ENCODE data around the gene KCTD14. TPM values are rescaled to one million over a fixed set of nuclear protein-coding genes. Genes with fewer than 3 reads are reported as not detected.
"Not testable (repeated sequence)": the region's sequence is repeated elsewhere in the genome, so short reads cannot be mapped to it uniquely, and the experiment has no call there.

KCTD14 gene
- total RNA-seq, 1 experiment from 2014 or later, result 0.09 TPM

DNA sequence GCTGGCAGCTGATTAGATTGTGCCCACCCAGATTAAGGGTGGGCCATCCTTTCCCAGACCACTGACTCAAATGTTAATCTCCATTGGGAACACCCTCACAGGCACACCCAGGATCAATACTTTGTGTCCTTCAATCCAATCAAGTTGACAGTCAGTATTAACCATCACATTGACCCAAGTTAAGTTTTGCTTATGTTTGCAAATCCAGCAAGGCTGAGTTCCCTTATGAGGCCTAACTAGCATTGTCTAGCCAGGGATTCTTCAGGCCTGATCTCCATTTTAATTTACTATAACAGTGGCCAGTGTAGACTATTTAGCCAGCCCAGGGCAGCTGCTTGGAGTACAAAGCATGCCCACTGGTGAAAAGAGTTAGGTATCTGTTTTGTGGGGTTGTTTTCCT, 2.3 kb upstream of the KCTD14 start:
- DNase-seq (ENCODE audit: low spot score), result no peak

DNA sequence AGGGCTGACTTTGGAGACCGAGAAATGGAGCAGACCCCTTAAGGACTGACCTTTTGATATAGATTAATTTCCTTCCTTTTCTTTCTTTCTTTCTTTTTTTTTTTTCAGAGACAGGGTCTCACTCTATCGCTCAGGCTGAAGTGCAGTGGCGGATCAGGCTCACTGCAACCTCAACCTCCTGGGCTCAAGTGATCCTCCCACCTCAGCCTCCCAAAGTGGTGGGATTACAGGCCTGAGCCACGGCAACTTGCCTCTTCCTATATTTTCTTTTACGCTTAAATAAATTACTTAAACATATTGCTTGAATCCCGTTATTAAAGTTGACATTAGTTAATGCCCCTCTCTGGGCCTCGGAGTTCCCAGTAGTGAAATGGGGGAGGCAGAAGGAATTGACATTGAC, 350 bp upstream of the KCTD14 start:
- DNase-seq (ENCODE audit: low spot score), result no peak

DNA sequence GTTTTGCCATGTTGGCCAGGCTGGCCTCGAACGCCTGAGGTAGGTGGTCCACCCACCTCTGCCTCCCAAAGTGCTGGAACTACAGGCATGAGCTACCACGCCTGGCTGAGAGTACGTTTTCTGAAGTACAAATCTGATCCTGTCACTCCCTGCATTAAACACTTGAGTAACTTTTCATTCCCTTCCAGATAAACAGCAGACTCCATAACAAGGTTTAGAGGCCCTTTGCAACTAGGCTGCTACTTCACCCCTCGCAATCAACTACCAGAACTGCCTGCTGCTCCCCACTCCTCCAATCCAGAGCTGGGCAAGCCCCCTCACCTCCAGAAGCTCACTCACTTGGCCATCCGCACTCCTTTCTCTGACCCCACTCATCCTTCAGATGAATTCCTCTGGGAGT, 1.5 kb downstream of the KCTD14 start:
- DNase-seq (ENCODE audit: low spot score), result no peak

DNA sequence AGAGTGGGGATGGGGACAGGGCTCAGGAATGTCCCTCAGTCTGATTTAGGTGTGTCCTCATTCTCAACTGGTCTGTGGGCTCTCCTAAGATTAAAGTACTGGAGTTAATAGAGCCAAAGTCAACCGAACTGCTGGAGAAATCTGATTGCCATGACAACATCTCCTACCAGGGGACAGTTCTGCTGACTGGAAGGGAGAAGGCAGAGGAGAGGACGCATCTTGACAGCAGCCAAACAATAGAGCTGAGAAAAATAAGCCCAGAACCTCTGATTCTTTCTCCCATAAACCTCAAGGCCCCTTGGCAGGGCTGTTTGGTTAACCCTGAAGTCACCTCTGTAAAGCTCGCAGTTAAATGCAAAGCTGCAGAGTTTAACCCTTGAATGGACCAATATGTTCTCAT, 2.8 kb downstream of the KCTD14 start:
- peak; percentile 36 for DNase-seq (ENCODE audit: low spot score)

DNA sequence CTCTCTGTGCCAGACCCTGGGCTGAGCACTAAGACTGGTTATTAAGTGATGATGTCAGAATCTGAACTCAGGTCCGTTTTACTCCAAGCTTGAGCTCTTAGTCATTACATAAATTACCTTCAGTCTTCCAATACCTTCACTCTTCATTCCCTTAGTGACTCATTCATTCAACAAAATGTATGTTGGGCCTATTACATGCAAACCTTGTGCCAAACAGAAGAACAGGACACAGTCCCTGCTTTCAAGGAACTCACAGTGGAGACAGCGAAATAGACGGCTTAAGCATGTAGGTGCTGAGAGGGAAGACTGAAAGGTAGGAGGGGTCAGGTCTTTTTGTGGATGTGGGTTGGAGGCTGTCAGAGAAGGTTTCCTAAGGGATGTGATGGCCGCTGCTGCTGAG, 3.3 kb downstream of the KCTD14 start:
- DNase-seq (ENCODE audit: low spot score), result peak; percentile 53

DNA sequence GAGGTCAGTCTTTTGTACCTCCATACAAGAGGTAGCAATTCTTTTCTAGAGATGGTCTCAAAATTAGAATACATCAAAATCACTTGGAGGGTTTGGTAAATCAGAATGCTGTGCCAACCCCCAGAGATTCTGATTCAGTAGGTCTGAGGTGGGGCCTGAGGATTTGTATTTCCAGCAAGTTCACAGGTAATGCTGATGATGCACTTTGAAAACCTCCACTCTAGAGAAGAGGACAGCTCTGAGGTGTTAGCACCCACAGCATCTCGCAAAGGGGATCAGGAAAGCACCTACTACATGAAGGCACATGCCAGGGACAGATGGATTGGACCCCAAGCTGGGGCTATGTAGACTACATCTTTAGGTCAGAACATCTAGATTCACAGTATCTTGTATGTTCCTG, 7.2 kb downstream of the KCTD14 start:
- no peak for DNase-seq (ENCODE audit: low spot score)

DNA sequence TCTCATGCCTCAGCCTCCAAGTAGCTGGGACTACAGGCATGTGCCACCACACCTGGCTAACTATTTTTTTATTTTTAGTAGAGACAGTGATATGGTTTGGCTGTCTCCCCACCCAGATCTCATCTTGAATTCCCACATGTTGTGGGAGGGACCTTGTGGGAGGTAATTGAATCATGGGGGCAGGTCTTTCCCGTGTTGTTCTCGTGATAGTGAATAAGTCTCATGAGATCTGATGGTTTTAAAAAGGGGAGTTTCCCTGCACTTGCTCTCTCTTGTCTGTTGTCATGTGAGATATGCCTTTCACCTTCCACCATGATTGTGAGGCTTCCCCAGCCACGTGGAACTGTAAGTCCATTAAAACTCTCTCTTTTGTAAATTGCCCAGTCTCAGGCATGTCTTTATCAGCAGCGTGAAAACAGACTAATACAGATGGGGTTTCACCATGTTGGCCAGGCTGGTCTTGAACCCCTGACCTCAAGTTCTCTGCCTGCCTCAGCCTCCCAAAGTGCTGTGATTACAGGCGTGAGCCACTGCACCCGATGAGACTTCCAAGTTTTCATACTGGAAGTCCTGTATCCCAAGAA, 8.0 kb downstream of the KCTD14 start:
- not testable (repeated sequence) for DNase-seq (ENCODE audit: low spot score)

DNA sequence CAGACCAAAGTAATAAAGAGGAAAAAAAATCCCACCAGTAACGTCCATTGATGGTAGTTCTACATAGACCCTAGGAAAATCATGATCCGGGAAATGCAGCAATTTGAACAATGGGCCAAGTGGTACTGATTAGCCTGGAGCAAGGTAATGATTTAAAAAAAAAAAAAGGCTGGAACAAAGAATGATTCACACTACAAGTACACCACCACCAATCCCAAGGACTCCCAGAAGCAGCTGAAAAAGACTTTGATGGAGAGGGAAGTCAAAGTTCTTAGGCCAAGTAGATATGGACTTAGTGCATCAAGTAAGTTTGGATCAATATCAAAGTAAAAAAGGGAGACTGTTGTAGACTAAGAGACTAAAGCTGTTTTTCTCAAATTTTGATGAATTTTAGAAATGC, 11.8 kb downstream of the KCTD14 start:
- DNase-seq (ENCODE audit: low spot score), result no peak

DNA sequence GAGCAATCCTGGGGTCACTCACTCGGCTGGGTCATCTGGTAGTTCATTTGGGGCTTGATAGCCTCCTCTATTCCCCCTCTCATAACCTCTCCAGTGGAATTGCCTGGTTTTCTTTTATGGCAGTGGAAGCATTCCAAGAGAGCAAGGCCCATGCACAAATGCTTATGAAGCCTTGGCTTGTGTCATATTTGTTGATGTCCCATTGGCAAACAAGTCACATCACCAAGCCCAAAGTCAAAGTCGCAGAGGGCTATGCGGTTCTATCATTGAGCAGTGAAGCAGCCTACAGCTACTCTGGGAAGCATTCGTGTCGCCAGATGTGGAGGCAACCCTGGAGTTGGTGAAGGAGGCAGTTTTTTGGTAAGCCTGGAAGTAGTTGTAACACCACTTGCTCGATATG, 12.3 kb downstream of the KCTD14 start:
- no peak for DNase-seq (ENCODE audit: low spot score)

DNA sequence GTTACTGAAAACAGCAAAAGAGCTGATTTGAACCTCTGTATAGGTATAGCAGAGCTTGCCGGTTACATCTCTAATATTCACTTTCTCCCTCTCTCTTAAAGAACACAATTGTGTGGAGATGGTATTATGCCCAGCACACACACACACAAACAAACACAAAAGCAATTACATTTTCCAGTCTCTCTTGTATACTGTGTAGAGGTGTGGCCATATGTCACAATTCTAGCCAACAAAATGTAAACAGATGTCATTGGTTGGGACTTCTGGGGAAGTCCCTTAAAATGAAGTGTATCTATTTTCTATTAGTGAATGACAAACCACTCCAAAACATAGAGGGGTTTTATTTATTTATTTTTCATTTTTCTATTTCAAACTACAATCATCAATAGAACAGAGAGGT, 12.8 kb downstream of the KCTD14 start:
- no peak for DNase-seq (ENCODE audit: low spot score)

DNA sequence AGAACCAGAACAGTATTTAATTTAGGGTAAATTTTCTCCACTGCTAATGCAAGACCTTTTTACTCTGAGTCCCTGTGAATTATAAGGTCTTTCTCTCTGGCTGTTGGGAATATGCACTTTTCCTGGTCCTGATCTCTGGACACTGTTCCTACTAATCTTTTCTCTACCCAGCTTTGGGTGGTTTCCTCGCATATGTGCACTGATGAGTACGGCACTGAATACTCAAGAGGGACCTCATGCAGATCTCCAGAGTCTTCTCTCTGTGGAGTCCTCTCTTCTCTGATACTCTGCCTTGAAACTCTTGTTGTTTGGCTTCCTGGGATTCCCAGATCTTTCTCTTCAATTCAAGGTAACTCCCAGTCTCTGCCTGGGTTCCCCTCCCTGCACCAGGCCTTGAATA, 14.0 kb downstream of the KCTD14 start:
- DNase-seq (ENCODE audit: low spot score), result no peak

DNA sequence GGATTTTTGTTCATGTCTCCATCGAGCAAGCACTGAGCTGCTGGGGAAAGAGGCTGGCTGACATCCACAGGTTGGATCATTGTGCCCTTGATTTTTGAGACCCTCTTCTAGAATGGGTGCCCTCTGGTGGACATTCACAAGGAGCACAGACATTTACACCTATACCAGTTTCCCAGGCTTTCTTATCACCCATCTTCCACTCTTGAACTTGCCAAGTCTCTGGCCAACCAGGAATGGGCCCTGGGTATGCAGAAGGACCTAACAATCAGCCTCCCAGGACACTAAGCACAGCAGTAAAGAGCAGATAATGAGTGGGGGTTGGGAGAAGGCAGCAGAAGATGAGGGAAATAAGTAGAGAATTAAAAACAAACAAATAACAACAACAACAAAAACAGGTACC, 22.9 kb downstream of the KCTD14 start:
- peak; percentile 79 for DNase-seq (ENCODE audit: low spot score)

DNA sequence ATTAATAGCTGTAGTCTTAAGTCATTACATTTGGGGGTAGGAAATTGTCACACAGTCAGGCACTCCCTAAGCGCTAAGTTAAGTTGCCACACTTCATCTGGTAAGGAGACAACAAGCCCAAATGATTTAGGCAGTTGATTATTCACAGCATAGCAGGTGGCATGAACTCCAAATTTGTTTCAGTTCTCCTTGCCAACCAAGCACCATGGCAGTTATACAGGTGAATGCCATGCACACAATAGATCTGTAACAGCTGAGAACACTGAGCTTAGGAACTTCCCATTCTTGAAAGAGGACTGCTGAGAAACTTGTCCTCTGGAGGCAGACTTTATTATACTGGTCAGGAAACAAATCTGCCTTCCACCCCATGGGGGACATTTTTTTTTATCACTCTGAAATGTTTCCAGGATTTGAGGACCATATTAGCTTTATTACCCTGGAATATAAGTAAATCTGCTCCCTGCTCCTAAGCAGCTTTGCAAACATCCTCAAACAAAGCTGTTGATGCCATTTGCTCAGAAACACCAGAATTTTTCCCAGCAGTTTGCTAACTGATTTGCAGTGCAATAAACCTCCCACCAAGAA, 23.5 kb downstream of the KCTD14 start:
- DNase-seq (ENCODE audit: low spot score), result no peak

DNA sequence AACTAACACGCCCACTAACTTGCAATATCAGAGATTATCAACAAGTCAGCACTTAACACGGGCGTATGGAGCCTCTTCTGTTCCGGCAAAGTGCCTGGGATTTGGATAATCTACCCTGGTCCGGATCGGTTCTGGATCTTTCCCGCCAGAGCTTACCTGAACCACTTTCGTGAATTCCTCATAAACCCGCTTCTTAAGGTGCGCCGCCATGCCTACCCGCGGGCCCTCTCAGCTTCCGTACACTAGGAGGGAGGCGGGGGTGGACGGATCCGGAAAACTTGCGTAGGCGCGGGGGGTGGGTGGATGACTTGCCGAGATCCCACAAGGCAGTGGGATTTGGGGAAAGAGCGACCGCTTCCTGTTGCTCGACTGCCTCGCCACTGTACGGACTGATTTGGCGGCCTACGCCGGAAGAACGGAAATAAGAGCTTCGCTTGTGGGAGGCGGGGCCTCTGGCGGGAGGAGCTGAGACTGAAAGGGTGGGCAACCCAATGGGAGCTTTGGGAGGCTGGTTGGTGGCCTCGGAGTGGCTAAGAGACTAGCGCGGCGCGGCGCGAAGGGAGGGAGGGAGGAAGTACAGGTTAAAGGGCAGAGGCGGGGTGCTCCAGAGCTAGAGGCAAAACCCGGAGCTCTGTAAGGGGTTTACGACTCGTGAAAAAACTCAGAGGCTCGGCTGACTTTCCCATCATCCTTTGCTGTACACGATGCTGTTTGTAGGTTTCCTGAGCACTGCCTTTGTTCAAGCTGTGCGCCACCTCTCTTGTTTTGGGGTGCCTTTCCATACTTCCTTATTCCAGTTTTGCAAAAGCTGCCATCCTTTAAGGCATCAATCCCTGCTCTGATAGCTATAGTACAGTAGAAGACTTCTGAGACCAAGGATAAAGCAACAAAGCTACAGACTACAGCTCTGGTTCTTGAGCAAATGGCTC, 28.4 kb downstream of the KCTD14 start, which contains the start of gene INTS4:
Gene INTS4, minus strand, starts transcription at position 235 of the 929 bp plus-strand sequence. Its CDS starts 25 bp downstream, at position 210.
- peak; percentile 99 for DNase-seq (ENCODE audit: low spot score)

DNA sequence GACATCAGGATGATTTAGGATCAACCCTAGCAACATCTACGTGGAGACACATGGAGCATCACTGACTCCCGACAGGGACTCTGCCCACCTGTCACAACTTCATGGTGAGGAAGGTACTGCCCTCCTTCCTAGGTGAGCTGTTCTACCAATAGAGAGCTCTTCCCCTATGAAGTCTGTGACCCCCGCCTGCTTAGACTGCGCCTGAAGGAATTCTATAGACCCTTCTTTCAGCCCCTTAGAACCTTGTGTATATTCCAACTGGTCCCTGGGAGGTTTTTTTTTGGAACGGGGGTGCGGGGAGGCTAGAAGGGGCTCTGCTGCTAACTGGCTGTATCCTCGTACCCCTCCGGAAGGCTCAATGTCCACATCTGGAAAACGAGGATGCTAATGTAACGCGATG, 29.2 kb downstream of the KCTD14 start:
- DNase-seq (ENCODE audit: low spot score), result no peak

DNA sequence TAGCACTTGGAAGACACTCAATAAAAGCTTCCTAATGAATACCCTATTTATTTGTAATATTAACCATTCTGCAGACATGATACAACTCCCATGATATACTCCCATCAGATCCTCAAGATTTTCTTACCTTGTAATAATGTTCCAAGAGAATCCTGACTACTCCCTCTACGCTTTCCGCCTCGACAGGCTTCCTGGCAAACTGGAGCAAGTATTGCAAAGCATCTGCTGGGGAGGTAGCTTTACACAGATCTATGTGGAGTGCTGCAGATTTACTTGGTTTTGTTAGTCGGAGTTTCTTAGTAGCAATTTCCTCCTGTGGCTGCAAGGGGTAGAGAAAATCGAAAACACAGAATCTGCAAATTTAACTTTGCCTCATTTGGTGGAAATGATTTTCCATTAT, 32.1 kb downstream of the KCTD14 start:
- DNase-seq (ENCODE audit: low spot score), result no peak

DNA sequence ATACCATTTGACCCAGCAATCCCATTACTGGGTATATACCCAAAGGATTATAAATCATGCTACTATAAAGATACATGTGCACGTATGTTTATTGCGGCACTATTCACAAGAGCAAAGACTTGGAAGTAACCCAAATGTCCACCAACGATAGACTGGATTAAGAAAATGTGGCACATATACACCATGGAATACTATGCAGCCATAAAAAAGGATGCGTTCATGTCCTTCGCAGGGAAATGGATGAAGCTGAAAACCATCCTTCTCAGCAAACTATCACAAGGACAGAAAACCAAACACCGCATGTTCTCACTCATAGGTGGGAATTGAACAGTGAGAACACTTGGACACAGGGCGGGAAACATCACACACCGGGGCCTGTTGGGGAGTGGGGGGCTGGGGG, 36.6 kb downstream of the KCTD14 start:
- DNase-seq (ENCODE audit: low spot score), result not testable (repeated sequence)

DNA sequence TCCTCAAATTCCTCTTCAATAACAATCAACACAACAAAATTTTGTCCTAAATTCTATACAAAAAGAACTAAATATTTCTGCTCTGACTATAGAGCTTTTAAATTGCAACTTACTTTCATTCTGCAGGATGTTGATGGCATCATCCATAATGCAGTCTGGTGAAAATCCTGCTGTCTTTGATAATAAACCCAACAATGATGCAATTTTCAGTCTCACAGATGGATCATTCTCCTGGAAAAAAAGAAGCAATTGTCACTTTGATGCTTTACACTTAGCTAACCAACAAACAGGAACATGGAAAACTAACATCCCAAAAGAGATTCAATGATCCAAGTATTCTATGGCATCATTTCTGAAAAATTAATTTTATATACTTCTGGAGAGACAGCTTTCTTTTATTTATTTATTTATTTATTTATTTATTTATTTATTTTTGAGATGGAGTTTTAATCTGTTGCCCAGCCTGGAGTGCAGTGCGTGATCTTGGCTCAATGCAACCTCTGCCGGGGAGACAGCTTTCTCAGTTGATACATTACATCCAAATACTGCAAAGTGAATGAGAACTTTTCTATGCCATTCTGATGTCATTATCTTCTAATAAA, 41.6 kb downstream of the KCTD14 start:
- DNase-seq (ENCODE audit: low spot score), result no peak

DNA sequence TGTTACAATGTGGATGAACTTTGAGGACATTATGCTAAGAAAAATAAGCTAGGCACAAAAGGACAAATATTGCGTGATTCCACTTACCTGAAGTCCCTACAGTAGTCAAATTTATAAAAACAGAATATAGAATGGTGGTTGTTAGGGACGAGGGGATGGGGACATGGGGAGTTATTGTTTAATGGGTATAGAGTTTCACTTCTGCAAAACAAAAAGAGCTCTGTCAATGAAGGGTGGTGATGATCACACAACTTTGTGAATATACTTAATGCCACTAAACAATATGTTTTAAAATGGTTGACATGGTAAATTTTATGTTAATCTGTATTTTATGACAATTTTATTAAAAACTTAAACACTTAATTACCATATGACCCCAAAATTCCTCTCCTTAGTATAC, 54.7 kb downstream of the KCTD14 start:
- no peak for DNase-seq (ENCODE audit: low spot score)

DNA sequence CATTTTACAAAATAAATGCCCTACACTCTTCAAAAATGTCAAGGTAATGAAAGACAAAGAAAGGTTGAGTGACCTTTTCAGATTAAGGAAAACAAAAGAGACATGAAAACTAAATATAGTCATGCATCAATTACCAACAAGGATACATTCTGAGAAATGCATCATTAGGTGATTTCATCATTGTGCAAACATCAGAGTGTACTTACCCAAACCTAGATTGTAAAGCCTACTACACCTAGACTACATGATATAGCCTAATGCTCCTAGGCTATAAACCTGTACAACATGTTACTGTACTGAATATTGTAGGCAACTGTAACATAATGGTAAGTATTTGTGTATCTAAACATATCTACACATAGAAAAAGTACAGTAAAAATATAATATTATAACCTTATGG, 55.3 kb downstream of the KCTD14 start:
- no peak for DNase-seq (ENCODE audit: low spot score)

DNA sequence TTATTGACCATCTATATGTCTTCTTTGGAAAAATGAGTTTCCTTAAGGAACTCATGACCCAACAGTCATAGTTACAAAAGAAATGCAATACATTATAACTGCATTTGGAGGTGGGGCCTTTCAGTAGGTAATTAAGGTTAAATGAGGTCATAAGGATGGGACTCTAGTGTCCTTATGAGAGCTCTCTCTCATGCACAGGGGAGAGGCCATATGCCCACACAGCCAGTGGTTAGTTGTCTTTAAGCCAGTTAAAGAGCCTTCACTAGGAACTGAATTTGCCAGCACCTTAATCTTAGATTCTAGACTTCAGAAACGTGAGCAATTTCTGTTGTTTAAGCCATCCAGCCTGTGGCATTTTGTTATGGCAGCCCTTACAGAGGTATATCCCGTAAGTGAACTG, 56.0 kb downstream of the KCTD14 start:
- DNase-seq (ENCODE audit: low spot score), result no peak

DNA sequence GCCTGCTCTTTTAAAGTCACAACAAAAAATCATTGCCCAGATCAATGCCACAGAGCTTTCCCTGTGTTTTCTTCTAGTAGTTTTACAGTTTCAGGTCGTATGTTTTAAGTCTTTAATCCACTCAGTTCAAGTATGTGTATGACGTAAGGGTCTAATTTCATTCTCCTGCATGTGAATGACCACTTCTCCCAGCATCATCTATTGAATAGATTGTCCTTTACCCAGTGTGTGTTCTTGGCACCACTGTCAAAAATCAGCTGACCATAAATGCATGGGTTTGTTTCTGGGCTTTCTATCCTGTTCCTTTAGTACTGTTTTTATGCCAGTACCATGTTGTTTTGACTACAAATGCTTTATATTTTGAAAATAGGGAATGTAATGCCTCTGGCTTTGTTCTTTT, 56.7 kb downstream of the KCTD14 start:
- no peak for DNase-seq (ENCODE audit: low spot score)
